WI38 (cell line): Measurements from ENCODE around the gene OTOP3.

Source experiments
- H3K4me3 ChIP-seq: 2 replicates; pipeline ENCODE4 v1.5.1; 2011; ENCODE audit warnings: low read depth, mild to moderate bottlenecking, control low read depth, low read length
- TF ChIP-seq, protein P1 (sequence below): IDR thresholded peaks from 2 replicates; pipeline ENCODE4 v1.5.1; 2012; ENCODE audit warnings: low read depth, mild to moderate bottlenecking, control low read depth, low read length

OTOP3 gene

GRCh38 chr17:74920306-74920620, 15.4 kb upstream of the OTOP3 start:
- no peak overlapping the region for H3K4me3 ChIP-seq
- TF ChIP-seq, protein P1, sequence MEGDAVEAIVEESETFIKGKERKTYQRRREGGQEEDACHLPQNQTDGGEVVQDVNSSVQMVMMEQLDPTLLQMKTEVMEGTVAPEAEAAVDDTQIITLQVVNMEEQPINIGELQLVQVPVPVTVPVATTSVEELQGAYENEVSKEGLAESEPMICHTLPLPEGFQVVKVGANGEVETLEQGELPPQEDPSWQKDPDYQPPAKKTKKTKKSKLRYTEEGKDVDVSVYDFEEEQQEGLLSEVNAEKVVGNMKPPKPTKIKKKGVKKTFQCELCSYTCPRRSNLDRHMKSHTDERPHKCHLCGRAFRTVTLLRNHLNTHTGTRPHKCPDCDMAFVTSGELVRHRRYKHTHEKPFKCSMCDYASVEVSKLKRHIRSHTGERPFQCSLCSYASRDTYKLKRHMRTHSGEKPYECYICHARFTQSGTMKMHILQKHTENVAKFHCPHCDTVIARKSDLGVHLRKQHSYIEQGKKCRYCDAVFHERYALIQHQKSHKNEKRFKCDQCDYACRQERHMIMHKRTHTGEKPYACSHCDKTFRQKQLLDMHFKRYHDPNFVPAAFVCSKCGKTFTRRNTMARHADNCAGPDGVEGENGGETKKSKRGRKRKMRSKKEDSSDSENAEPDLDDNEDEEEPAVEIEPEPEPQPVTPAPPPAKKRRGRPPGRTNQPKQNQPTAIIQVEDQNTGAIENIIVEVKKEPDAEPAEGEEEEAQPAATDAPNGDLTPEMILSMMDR, result no peak

- H3K4me3 ChIP-seq, result no peak overlapping the region
- TF ChIP-seq, protein P1, result no peak
Measured at GRCh38 chr17:74920642-74921025, 15.1 kb upstream of the OTOP3 start.

DNA sequence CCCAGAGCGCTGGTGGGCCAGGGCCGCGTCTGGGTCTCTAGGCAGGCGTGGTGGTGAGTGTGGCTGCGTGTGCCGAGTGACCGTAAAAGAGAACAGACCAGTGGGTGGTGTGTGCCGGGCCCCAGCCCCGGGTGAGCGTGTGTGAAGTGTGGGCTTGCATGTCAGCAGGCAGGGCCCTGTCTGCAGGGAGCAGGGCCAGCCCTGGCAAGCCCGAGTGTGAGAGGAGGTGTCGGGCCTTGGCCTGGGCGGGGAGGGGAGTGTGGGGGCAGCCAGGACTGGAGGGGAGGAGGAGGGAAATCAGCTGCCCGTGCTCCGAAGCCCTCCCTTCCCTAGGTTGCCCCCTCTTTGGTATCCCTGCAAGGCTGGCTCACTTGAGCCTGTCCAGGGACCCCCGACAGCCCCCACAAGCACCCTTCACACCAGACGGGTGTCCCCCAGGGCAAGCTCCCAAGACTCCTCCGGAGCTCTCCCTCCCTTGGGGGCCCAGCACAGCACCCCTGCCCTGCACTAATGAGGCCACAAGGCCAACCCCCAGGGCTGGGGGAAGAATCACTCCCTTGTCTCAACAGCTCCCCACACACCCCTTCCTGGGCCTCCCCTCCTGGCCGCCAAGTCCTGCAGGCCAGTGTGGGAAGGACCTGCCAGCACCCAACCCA, 14.5 kb upstream of the OTOP3 start:
- H3K4me3 ChIP-seq, result no peak overlapping the region
- TF ChIP-seq, protein P1, result no peak

- H3K4me3 ChIP-seq, result no peak overlapping the region
- TF ChIP-seq, protein P1, result no peak
Measured at GRCh38 chr17:74921769-74922168, 13.9 kb upstream of the OTOP3 start.

- TF ChIP-seq, protein P1, result no peak
- H3K4me3 ChIP-seq, result no peak overlapping the region
Measured at GRCh38 chr17:74922172-74922571, 13.5 kb upstream of the OTOP3 start.

GRCh38 chr17:74922694-74923537, 12.8 kb upstream of the OTOP3 start, which contains the start of gene USH1G:
USH1G (minus strand) TSS chr17:74923255; CDS start chr17:74923073, 182 bp downstream.
- TF ChIP-seq, protein P1, result no peak
- H3K4me3 ChIP-seq, result no peak within 1 kb of the TSS
